ENCODE measurements around the gene ORAI3. TPM values are rescaled to one million over a fixed set of nuclear protein-coding genes. Genes with fewer than 3 reads are reported as not detected.

The ORAI3 gene
- total RNA-seq, 1 donor from 2014 or later = 12.2 TPM

DNA sequence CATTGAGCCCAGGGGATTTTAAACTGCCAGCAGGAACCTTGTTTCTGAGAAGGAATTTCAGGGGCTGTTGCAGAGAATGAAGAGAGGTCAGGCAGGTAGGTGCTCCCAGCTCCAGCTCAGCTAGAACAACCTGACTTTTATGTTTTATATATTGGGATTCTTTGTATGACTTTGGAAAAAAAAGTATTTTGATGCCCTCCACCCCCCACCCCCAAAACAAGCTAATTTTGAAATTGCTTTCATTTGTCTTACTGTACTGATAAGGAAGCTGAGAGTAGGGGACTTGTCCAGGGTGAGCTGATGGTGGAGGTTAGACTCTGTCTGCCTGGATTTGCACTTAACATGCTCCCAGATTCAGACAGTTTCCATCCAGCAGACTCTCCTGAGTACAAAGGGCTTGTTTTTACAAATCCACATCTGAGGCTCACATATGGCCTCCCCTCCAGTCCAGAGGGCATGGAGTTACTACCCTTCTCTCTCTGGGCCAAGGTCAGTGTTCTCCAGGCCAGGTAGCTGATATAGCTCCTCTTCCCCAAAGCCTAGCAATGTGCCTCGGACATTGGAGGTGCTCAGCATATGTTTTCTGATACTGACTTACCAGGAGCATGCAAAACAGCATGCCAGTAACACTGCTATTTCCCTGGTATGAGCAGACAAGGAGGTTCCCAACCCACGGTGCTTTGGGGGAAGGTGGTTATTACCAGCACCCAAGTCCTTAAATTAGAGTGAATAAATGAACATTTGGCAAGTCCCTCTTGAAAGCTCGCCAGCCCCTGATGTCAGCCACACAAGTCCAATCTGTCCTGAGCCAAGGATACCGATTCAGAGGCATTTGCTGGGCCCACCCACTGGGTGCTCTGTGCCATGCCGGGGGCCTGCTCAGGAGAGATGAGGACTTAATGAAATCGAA, 50.2 kb downstream of the ORAI3 start:
- Histone ChIP-seq H3K36me3 (no peaks in the 10 kb centered on the region), H3K4me3 (no peak overlapping the region), H3K27me3 (ENCODE audit: low read depth) (no peaks in the 10 kb centered on the region), H3K4me1 (peaks cover 25% of the 10 kb centered on the region), H3K9me3 (replicated peaks) (no peaks in the 10 kb centered on the region), H3K27ac (replicated peaks) (no peak overlapping the region)
- no peak for DNase-seq
- intact Hi-C loops (cut with micrococcal nuclease) = no loop called here
- TF ChIP-seq, protein P1, sequence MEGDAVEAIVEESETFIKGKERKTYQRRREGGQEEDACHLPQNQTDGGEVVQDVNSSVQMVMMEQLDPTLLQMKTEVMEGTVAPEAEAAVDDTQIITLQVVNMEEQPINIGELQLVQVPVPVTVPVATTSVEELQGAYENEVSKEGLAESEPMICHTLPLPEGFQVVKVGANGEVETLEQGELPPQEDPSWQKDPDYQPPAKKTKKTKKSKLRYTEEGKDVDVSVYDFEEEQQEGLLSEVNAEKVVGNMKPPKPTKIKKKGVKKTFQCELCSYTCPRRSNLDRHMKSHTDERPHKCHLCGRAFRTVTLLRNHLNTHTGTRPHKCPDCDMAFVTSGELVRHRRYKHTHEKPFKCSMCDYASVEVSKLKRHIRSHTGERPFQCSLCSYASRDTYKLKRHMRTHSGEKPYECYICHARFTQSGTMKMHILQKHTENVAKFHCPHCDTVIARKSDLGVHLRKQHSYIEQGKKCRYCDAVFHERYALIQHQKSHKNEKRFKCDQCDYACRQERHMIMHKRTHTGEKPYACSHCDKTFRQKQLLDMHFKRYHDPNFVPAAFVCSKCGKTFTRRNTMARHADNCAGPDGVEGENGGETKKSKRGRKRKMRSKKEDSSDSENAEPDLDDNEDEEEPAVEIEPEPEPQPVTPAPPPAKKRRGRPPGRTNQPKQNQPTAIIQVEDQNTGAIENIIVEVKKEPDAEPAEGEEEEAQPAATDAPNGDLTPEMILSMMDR (IDR thresholded peaks at IDR 0.05; ENCODE audit: borderline replicate concordance) = no peak

DNA sequence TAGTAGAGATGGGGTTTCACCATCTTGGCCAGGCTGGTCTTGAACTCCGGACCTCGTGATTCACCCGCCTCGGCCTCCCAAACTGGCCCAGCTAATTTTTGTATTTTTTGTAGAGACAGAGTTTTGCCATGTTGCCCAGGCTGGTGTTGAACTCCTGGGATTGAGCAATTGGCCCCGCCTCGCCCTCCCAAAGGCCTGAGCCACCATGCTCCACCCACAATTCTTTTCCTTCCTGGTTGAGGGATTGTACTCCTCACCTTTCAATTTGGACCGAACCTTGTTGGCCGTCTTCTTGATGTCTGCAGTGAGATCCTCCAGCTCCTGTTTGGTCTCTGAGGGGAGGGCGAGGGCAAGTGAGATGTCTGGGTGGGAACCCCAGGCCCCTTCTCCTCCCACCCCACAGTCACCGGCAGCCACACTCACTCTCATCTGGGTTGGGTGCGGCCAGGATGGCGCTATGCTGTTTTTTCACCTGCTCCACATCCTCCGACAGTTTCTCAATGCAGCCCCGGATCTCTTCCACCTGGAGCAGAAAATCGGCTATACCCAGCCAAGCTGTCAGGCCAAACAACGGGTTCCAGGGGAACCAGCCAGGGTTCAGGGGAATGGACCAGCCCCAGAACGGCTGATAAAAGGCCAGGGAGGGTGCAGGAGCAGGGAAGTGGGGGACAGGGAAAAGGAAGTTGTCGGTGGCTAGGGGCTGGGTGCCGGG, 52.0 kb downstream of the ORAI3 start:
- no peak overlapping the region for H3K27ac ChIP-seq (replicated peaks)
- no peaks in the 10 kb centered on the region for H3K36me3 ChIP-seq
- DNase-seq = no peak
- no peaks in the 10 kb centered on the region for H3K9me3 ChIP-seq (replicated peaks)
- no peak overlapping the region for H3K4me3 ChIP-seq
- H3K27me3 ChIP-seq (ENCODE audit: low read depth) = peaks cover 3% of the 10 kb centered on the region
- peaks cover 25% of the 10 kb centered on the region for H3K4me1 ChIP-seq
- intact Hi-C loops (cut with micrococcal nuclease) = no loop called here
- TF ChIP-seq, protein P1 (IDR thresholded peaks at IDR 0.05; ENCODE audit: borderline replicate concordance) = no peak

DNA sequence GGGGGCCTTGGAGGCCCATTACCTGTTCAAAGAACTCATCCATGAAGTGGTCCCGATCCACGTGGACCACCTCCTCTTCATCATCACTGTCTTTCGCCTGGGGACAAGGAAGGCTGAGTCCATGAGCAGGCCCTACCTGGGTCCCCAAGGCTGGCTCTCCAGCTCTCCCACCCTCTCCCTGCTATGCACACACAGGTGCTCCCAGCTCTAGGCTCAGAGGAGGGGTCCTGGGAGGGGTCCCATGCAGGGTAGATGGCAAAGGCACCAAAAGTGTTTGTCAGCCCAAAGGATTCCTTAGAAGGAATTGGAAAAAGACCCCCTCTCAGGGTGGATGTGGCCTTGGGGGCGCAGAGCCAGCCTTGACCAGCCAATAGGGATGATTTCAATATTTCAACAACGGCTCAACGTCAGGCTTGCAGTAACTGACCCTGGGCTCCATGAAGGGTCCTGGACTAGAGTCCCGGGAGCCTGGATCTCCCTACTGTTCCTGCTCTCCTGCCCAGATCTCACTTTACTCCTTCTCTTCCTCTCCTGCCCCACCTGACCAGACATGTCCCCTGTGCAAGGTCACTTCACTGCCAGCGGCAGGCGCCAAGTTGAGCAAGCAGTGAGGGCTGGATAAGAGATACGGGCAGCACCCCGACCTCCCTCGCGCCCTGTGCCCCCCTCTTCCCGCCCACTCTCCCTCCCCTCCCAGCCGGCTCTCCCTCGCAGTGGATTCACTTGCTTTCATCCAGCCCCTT, 52.8 kb downstream of the ORAI3 start:
- H3K4me3 ChIP-seq = no peak overlapping the region
- peaks cover 12% of the 10 kb centered on the region for H3K27me3 ChIP-seq (ENCODE audit: low read depth)
- H3K9me3 ChIP-seq (replicated peaks) = no peaks in the 10 kb centered on the region
- H3K36me3 ChIP-seq = no peaks in the 10 kb centered on the region
- TF ChIP-seq, protein P1 (IDR thresholded peaks at IDR 0.05; ENCODE audit: borderline replicate concordance) = no peak
- no peak overlapping the region for H3K27ac ChIP-seq (replicated peaks)
- intact Hi-C loops (cut with micrococcal nuclease) = no loop called here
- peaks cover 17% of the 10 kb centered on the region for H3K4me1 ChIP-seq
- no peak for DNase-seq

DNA sequence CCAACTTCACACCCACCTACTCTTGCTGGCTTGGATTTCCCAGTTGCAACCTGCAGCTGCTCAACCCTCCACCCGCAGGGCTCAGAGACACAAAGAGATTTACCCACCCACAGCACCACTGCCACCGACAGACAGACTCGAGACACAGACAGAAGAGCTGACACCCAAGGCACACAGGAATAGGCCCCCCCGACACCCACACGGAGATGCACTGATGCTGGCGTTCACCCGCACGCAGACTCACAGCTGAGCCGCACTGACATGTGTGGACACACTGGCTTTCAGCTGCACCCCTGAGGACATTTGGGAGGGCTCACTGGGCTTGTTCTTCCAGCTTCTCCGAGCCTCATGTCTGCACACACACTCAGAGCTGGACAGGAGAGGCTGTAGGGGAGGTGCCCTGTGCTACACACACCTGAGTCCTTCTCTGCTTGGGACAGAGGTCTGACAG, 53.4 kb downstream of the ORAI3 start:
- no peak for DNase-seq
- Histone ChIP-seq H3K27ac (replicated peaks) (no peak overlapping the region), H3K4me3 (no peak overlapping the region), H3K27me3 (ENCODE audit: low read depth) (peaks cover 17% of the 10 kb centered on the region), H3K36me3 (no peaks in the 10 kb centered on the region), H3K9me3 (replicated peaks) (no peaks in the 10 kb centered on the region), H3K4me1 (peaks cover 11% of the 10 kb centered on the region)
- TF ChIP-seq, protein P1 (IDR thresholded peaks at IDR 0.05; ENCODE audit: borderline replicate concordance) = no peak
- intact Hi-C loops (cut with micrococcal nuclease) = no loop called here

DNA sequence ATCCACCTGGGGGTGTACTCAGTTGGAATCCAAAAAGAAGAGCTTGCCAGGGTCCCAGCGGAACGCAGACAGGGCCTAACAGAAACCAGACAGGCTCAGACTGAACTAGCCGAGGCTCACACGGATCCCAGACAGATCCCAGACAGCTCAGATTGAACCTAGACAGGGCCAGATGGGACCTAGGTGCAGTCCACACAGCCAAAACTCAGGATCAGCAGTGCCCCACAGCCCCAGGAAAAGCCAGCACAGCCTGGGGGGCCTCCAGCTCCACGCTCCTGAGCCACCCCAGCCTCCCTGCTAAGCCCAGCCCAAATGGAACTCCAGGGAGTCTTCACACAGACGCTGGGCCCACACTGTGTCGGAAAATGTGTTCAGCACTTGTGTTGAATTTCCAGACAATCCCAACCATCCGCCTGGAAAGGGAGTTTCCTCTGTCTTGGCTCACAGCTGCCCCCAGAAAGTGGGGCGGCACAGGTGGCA, 54.0 kb downstream of the ORAI3 start:
- no peaks in the 10 kb centered on the region for H3K36me3 ChIP-seq
- no peak overlapping the region for H3K4me3 ChIP-seq
- TF ChIP-seq, protein P1 (IDR thresholded peaks at IDR 0.05; ENCODE audit: borderline replicate concordance) = no peak
- no peak overlapping the region for H3K27ac ChIP-seq (replicated peaks)
- DNase-seq = no peak
- peaks cover 24% of the 10 kb centered on the region for H3K27me3 ChIP-seq (ENCODE audit: low read depth)
- no peaks in the 10 kb centered on the region for H3K9me3 ChIP-seq (replicated peaks)
- intact Hi-C loops (cut with micrococcal nuclease) = no loop called here
- H3K4me1 ChIP-seq = peaks cover 5% of the 10 kb centered on the region
